GM12878 (cell line): ENCODE results near the gene ZNF689.

Source experiments
- CEBPB ChIP-seq, 2 experiments: fragments of 150-350 bp in 1 of 2; IDR thresholded peaks; 2 replicates each; pipeline ENCODE4 v1.6.1; 2012 to 2014; ENCODE audit warnings: low read depth in 2 of 2, low read length in 2 of 2, borderline replicate concordance in 1 of 2, inconsistent platforms in 1 of 2
- CREB1 ChIP-seq: IDR thresholded peaks from 2 replicates; pipeline ENCODE4 v1.6.1; 2012; ENCODE audit warnings: low read depth, mild to moderate bottlenecking, inconsistent platforms
- EGR1 ChIP-seq, 2 experiments: IDR thresholded peaks; 1 replicate in 1 of 2; 2 replicates in 1 of 2; pipeline ENCODE4 v1.6.1; 2011 to 2012; ENCODE audit warnings: low read depth in 2 of 2, low read length in 2 of 2, borderline replicate concordance in 1 of 2, mild to moderate bottlenecking in 1 of 2, moderate library complexity in 1 of 2
- SIX5 ChIP-seq: IDR thresholded peaks from 2 replicates; pipeline ENCODE4 v1.6.1; 2011; ENCODE audit warnings: mild to moderate bottlenecking, low read depth, low read length, moderate library complexity; ENCODE audit not compliant: severe bottlenecking
- STAT3 ChIP-seq: IDR thresholded peaks from 2 replicates; pipeline ENCODE4 v1.6.1; 2011; ENCODE audit warnings: low read depth, low read length, improper control_type of control experiment
- SUPT20H ChIP-seq: IDR thresholded peaks from 2 replicates; pipeline ENCODE4 v1.6.1; 2011; ENCODE audit warnings: low read depth, mild to moderate bottlenecking, low read length, moderate library complexity, borderline replicate concordance; ENCODE audit not compliant: control insufficient read depth
- TF ChIP-seq, protein P1 (sequence below): IDR thresholded peaks from 2 replicates; pipeline ENCODE4 v1.6.1; 2012; ENCODE audit warnings: improper control_type of control experiment, low read depth, low read length; ENCODE audit not compliant: insufficient replicate concordance
- TF ChIP-seq, protein P2 (sequence below): IDR thresholded peaks from 2 replicates; pipeline ENCODE4 v1.6.1; 2012; ENCODE audit warnings: low read depth, low read length, improper control_type of control experiment
- TF ChIP-seq, protein P3 (sequence below), 3 experiments: IDR thresholded peaks in 2 of 3; conservative IDR thresholded peaks in 1 of 3; 2 replicates each; pipeline ENCODE4 v1.5.1; 2011; ENCODE audit warnings: low read depth in 3 of 3, low read length in 3 of 3, mild to moderate bottlenecking in 3 of 3, control low read depth in 2 of 3, moderate library complexity in 2 of 3, inconsistent platforms in 1 of 3, mixed read lengths in 1 of 3; ENCODE audit not compliant: control insufficient read depth in 2 of 3, insufficient read depth in 1 of 3; ENCODE audit errors: extremely low read depth in 1 of 3

DNA sequence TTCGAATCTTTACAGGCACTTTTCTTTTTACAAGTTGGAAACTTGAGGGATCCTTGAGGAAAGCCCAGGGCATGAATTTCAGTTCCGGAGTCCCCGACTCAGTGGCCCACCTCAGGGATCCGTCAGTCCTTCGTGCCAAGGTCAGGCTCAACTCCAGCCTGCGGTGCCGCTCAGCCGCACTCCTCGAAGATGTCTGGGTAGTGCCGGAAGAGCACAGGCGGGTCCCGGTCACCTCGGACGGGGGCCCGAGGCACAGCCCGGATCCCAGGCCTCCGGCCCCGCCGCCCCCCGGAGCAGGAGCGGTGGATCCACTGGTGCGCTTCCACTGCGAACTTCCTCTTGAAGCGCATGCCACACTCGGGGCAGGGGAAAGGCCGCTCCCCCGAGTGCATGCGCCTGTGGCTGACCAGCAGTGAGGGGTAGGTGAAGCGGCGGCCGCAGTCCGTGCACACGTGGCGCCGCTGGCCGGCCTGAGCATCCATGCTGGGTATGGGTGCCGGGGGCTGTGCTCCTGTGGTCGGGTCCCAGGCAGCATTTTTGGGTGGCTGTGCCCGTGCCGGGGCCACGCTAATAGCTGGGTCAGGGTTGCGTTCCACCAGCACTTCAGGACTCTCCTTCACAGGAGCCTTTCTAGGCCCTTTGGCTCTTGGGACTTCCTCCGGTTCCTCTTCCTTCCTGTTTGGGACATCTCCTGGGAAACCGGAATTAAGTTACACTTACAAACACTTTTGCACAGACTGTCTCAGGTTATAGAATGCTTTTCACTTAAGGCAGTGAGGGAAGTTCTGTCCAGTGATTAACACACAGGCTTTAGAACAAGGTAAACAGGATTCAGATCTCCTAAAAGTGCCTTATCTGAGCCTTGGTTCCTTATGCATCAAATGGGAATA, 40.2 kb downstream of the ZNF689 start:
- TF ChIP-seq EGR1 (IDR thresholded peaks at IDR 0.05; ENCODE audit: borderline replicate concordance in 1 of 2, low read depth in 2 of 2, low read length in 2 of 2) (no peak), CREB1 (no peak), STAT3 (no peak), CEBPB (IDR thresholded peaks at IDR 0.05; ENCODE audit: borderline replicate concordance in 1 of 2, low read depth in 2 of 2, low read length in 2 of 2) (no peak), SUPT20H (no peak), SIX5 (no peak)
- TF ChIP-seq, protein P1, sequence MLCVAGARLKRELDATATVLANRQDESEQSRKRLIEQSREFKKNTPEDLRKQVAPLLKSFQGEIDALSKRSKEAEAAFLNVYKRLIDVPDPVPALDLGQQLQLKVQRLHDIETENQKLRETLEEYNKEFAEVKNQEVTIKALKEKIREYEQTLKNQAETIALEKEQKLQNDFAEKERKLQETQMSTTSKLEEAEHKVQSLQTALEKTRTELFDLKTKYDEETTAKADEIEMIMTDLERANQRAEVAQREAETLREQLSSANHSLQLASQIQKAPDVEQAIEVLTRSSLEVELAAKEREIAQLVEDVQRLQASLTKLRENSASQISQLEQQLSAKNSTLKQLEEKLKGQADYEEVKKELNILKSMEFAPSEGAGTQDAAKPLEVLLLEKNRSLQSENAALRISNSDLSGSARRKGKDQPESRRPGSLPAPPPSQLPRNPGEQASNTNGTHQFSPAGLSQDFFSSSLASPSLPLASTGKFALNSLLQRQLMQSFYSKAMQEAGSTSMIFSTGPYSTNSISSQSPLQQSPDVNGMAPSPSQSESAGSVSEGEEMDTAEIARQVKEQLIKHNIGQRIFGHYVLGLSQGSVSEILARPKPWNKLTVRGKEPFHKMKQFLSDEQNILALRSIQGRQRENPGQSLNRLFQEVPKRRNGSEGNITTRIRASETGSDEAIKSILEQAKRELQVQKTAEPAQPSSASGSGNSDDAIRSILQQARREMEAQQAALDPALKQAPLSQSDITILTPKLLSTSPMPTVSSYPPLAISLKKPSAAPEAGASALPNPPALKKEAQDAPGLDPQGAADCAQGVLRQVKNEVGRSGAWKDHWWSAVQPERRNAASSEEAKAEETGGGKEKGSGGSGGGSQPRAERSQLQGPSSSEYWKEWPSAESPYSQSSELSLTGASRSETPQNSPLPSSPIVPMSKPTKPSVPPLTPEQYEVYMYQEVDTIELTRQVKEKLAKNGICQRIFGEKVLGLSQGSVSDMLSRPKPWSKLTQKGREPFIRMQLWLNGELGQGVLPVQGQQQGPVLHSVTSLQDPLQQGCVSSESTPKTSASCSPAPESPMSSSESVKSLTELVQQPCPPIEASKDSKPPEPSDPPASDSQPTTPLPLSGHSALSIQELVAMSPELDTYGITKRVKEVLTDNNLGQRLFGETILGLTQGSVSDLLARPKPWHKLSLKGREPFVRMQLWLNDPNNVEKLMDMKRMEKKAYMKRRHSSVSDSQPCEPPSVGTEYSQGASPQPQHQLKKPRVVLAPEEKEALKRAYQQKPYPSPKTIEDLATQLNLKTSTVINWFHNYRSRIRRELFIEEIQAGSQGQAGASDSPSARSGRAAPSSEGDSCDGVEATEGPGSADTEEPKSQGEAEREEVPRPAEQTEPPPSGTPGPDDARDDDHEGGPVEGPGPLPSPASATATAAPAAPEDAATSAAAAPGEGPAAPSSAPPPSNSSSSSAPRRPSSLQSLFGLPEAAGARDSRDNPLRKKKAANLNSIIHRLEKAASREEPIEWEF: no peak
- TF ChIP-seq, protein P2, sequence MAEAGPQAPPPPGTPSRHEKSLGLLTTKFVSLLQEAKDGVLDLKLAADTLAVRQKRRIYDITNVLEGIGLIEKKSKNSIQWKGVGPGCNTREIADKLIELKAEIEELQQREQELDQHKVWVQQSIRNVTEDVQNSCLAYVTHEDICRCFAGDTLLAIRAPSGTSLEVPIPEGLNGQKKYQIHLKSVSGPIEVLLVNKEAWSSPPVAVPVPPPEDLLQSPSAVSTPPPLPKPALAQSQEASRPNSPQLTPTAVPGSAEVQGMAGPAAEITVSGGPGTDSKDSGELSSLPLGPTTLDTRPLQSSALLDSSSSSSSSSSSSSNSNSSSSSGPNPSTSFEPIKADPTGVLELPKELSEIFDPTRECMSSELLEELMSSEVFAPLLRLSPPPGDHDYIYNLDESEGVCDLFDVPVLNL: no peak
- TF ChIP-seq, protein P3, sequence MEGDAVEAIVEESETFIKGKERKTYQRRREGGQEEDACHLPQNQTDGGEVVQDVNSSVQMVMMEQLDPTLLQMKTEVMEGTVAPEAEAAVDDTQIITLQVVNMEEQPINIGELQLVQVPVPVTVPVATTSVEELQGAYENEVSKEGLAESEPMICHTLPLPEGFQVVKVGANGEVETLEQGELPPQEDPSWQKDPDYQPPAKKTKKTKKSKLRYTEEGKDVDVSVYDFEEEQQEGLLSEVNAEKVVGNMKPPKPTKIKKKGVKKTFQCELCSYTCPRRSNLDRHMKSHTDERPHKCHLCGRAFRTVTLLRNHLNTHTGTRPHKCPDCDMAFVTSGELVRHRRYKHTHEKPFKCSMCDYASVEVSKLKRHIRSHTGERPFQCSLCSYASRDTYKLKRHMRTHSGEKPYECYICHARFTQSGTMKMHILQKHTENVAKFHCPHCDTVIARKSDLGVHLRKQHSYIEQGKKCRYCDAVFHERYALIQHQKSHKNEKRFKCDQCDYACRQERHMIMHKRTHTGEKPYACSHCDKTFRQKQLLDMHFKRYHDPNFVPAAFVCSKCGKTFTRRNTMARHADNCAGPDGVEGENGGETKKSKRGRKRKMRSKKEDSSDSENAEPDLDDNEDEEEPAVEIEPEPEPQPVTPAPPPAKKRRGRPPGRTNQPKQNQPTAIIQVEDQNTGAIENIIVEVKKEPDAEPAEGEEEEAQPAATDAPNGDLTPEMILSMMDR (IDR thresholded peaks at IDR 0.05 in 2 of 3, conservative IDR thresholded peaks at IDR 0.05 in 1 of 3; ENCODE audit: control insufficient read depth in 2 of 3, extremely low read depth in 1 of 3, insufficient read depth in 1 of 3, low read depth in 3 of 3, low read length in 3 of 3): no peak
